Neutrophil (primary cell): ENCODE measurements around the gene CPNE7.

Source experiments
- H3K27ac ChIP-seq: fragments of 200-600 bp; sonication (generic); 2 replicates; pipeline ENCODE4 v1.5.1; 2016; ENCODE audit warnings: mild to moderate bottlenecking, moderate library complexity
- H3K27me3 ChIP-seq: fragments of 200-600 bp; sonication (generic); 2 replicates; pipeline ENCODE4 v1.6.0; 2016; ENCODE audit warnings: mild to moderate bottlenecking
- H3K36me3 ChIP-seq: fragments of 200-600 bp; sonication (generic); 2 replicates; pipeline ENCODE4 v1.5.1; 2017
- H3K4me1 ChIP-seq, 2 experiments: fragments of 200-600 bp in 1 of 2; sonication (generic) in 1 of 2; 1 replicate in 1 of 2; 2 replicates in 1 of 2; pipeline versions ENCODE4 v1.5.1 to v1.6.1; 2013 to 2016; ENCODE audit warnings: low read depth in 1 of 2, low read length in 1 of 2, mild to moderate bottlenecking in 1 of 2, moderate library complexity in 1 of 2; ENCODE audit not compliant: control insufficient read depth in 1 of 2, insufficient read depth in 1 of 2
- H3K4me3 ChIP-seq, 2 experiments: fragments of 200-600 bp in 1 of 2; sonication (generic) in 1 of 2; 1 replicate in 1 of 2; 2 replicates in 1 of 2; pipeline ENCODE4 v1.5.1; 2013 to 2016; ENCODE audit warnings: low read depth in 1 of 2, low read length in 1 of 2, mild to moderate bottlenecking in 1 of 2, moderate library complexity in 1 of 2
- H3K9me3 ChIP-seq: fragments of 200-600 bp; sonication (generic); 2 replicates; pipeline ENCODE4 v1.5.1; 2016
- TF ChIP-seq, protein P1 (sequence below): fragments of 200-600 bp; sonication (generic); IDR thresholded peaks from 2 replicates; pipeline ENCODE4 v1.5.1; 2016; ENCODE audit warnings: antibody characterized with exemption

The CPNE7 gene

DNA sequence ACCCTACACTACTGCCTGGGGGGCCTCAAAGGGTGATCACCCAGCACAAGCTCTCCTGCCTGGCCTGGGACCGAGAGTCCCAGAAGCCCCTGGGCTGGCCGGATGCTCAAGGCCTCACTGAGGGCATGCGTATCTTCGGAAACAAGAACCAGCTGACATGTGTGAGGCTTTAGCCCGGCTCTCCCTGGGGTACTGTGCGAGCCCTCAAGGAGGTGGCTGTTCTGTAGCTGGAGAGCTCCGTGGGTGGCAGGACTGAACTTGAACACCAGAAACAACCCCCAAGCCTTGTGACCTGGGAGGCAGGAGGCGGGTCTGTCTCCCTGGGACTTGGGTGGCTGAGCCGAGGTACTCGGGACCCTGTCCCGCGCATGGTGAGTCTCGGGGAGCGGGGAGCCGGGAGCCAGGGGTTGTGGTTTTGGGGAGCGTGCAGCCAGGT, 44.9 kb downstream of the CPNE7 start:
- Histone ChIP-seq H3K27ac (no peak overlapping the region), H3K4me3 (no peak overlapping the region)
- TF ChIP-seq, protein P1, sequence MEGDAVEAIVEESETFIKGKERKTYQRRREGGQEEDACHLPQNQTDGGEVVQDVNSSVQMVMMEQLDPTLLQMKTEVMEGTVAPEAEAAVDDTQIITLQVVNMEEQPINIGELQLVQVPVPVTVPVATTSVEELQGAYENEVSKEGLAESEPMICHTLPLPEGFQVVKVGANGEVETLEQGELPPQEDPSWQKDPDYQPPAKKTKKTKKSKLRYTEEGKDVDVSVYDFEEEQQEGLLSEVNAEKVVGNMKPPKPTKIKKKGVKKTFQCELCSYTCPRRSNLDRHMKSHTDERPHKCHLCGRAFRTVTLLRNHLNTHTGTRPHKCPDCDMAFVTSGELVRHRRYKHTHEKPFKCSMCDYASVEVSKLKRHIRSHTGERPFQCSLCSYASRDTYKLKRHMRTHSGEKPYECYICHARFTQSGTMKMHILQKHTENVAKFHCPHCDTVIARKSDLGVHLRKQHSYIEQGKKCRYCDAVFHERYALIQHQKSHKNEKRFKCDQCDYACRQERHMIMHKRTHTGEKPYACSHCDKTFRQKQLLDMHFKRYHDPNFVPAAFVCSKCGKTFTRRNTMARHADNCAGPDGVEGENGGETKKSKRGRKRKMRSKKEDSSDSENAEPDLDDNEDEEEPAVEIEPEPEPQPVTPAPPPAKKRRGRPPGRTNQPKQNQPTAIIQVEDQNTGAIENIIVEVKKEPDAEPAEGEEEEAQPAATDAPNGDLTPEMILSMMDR = no peak

DNA sequence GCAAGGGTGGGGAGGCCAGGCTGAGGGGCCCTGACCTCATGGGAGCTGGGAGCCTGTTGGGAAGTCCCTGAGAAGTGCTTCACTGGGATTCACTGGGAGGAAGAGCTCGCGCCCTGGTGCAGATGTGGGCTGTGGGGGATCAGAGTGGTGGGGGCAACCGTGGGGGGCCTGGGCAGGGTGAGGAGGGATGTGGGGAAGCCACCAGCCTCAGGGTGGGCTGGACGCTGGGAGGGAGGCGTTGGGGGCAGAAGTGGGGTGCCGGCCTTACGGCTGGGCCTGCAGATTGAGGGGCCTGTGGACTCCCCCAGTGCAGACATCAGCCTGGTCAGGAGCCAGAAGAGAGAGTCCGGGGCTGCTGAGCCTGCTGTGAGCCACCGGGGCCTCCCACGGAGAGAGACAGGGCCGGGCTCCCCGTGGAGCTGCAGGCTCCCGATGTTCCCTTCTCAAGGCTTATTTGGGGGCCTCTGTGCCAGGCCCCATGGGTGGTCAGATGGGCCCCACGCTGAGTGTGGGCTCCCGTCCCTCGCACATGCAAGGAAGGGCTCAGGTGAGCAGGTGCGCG, 45.7 kb downstream of the CPNE7 start:
- Histone ChIP-seq H3K36me3 (no peaks in the 10 kb centered on the region), H3K4me1 (no peaks in the 10 kb centered on the region), H3K9me3 (no peaks in the 10 kb centered on the region), H3K4me3 (no peak overlapping the region), H3K27me3 (peaks cover 48% of the 10 kb centered on the region), H3K27ac (no peak overlapping the region)
- TF ChIP-seq, protein P1 = no peak

More for the DNA sequence above, 44.9 kb downstream of the CPNE7 start:
- H3K36me3 ChIP-seq = no peaks in the 10 kb centered on the region
- H3K27me3 ChIP-seq = peaks cover 40% of the 10 kb centered on the region
- no peaks in the 10 kb centered on the region for H3K9me3 ChIP-seq
- no peaks in the 10 kb centered on the region for H3K4me1 ChIP-seq

DNA sequence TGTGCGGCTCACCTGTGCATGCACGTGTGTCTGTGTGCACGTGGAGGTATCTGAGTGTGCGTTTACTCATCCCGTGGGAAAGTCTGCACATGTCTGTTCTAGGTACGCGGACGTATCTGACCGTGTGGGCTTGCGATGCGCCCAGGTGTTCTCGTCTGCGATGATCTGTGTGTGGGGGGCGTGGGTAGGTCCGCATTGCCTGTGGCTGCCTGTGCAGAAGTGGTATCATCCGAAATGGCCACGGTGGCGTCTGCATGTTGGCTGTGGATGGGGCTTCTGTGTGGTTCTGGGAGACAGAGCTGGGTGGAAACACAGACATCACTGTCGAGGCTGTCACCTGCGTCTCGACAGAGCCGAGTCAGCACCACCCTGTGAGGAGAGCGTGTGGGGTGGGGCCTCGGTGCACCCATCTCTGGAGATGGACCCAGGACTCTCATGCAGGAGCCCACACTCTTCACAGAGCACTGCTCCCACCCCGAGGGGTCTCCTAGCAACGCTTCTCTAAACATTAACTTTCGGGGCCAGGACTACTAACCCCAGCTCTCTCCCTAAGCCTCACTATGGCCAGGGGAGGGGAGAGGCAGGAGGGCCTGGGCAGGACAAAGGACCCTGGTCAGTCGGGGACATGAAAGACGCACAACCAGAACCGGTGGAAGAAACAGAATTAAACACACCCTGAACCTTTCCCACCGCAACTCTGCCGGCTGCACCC, 46.3 kb downstream of the CPNE7 start:
- TF ChIP-seq, protein P1 = no peak
- peaks cover 48% of the 10 kb centered on the region for H3K27me3 ChIP-seq
- H3K4me3 ChIP-seq = no peak overlapping the region
- H3K9me3 ChIP-seq = no peaks in the 10 kb centered on the region
- no peaks in the 10 kb centered on the region for H3K36me3 ChIP-seq
- H3K4me1 ChIP-seq = no peaks in the 10 kb centered on the region
- H3K27ac ChIP-seq = no peak overlapping the region

DNA sequence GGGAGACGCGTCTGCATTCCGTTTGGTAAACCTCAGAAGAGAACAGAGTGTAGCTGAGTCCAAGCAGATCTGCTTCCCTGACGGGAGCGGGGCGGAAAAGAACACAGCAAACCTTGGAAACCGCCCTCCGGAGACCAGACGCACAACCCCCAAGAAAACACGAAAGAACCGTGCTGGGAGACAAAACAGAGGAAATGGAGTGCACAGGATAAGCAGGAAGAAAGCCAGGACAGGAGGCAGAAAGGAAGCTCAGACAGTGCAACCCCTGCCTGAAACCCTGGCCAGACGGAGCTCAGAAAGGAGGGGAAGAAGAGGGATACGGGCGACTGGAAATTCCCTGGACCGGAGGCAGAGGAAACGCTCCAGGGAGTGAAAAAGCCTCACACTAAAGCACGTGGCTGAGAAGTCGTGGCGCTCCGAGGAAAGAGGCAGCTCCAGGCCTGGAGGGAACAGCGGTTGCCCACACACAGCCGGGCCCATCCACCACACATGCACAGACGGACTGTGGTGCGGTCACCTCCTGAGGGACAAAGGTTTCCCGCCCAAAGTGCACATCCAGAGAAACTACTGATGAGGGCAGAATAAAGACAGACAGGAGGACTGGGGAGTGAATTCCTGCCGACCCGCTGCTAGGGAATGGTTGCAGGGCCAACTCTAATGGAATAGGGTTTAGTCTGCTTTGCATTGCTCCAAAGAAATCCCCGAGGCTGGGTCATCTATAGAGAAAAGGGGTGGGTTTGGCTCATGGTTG, 48.1 kb downstream of the CPNE7 start:
- Histone ChIP-seq H3K27ac (no peak overlapping the region), H3K27me3 (peaks cover 48% of the 10 kb centered on the region), H3K4me1 (no peaks in the 10 kb centered on the region), H3K9me3 (no peaks in the 10 kb centered on the region), H3K36me3 (no peaks in the 10 kb centered on the region), H3K4me3 (no peak overlapping the region)
- TF ChIP-seq, protein P1 = no peak

DNA sequence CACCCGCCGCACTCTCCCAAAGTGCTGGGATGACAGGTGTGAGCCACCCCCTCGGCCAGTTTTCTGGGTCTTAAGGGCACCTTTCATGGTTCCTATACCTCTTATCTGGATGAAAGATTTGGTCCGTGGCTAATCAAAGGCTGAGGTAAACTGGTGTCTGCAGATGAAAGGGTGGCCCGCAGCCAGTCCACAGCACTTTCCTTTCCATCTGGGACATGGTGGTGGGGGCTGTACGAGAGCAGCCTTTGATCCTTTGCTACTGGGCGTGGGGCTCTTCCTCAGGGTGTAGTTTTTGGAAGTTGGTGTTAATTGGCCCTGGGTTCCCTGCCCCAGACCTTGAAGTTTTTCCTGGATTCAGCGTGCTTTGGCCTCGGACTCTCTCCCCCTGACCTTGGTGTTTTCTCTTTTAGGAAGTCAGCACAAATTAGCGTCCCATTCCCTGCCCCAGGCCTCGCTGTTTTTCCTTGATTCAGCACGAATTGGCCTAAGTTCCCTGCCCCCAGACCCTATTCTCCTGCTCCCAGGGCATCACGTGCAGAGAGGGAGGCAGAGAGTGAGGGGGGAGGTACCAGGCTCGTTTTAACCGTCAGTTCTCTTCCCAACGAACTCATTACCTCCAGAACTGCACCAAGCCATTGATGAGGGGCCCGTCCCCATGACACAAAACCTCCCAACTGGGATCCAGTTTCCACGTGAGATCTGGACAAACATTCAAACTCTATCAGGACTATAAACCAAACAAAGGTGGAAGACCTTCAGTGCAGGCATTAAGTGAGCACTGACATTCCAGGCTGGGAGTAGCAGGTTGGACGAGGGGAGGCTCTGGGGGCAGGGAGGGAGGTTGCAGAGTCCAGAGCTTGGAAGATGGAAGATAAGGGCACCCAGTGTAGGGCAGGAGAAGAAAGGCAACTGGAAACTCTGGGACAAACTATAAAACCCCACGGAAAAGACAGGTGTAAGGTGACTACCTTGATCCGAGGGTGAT, 49.5 kb downstream of the CPNE7 start:
- Histone ChIP-seq H3K27ac (no peak overlapping the region), H3K9me3 (no peaks in the 10 kb centered on the region), H3K36me3 (no peaks in the 10 kb centered on the region), H3K27me3 (peaks cover 48% of the 10 kb centered on the region), H3K4me1 (no peaks in the 10 kb centered on the region), H3K4me3 (no peak overlapping the region)
- TF ChIP-seq, protein P1 = no peak
